Colonic mucosa (tissue), 4 donors: ENCODE measurements around the gene GGTLC2. TPM values are rescaled to one million over a fixed set of nuclear protein-coding genes. Genes with fewer than 3 reads are reported as not detected.
"Not testable (repeated sequence)": the region's sequence is repeated elsewhere in the genome, so short reads cannot be mapped to it uniquely, and the experiment has no call there.

Experiments
- DNase-seq: peaks from one replicate; pipeline ENCODE4 v3.0.0-alpha.2; 2020
- H3K27ac ChIP-seq: fragments of 200-600 bp; one replicate; pipeline ENCODE4 v1.8.0; 2021
- H3K27me3 ChIP-seq: fragments of 200-600 bp; one replicate; pipeline ENCODE4 v1.8.0; 2021
- H3K36me3 ChIP-seq: fragments of 200-600 bp; one replicate; pipeline ENCODE4 v1.8.0; 2021
- H3K4me1 ChIP-seq: fragments of 200-600 bp; one replicate; pipeline ENCODE4 v1.8.0; 2021; ENCODE audit warnings: mild to moderate bottlenecking
- H3K4me3 ChIP-seq: fragments of 200-600 bp; one replicate; pipeline ENCODE4 v1.8.0; 2021
- H3K9ac ChIP-seq, 2 donors: one replicate each; pipeline ENCODE4 v1.7.0; 2013; ENCODE audit warnings: control low read depth in 2 of 2, low read depth in 2 of 2, low read length in 2 of 2
- H3K9me3 ChIP-seq: fragments of 200-600 bp; one replicate; pipeline ENCODE4 v1.8.0; 2021
- intact Hi-C: fragments of 100-400 bp; cut with DNase I; formaldehyde crosslinking; loops from one replicate; pipeline ENCODE4 v1.14.1; 2022
- total RNA-seq, 2 donors: library from RNA; stranded (reverse); fragmentation: NEBNext Ultra II Directional in 1 of 2; extraction: Animal tissue kit (Norgen Biotek cat#: 25700) in 1 of 2; gene quantifications; one replicate each; pipeline ENCODE4 v1.2.1, GENCODE V29; 2021
- TF ChIP-seq, protein P1 (sequence below): fragments of 200-600 bp; IDR thresholded peaks from one replicate; pipeline ENCODE4 v1.8.0; 2022; ENCODE audit warnings: antibody characterized with exemption, mild to moderate bottlenecking
- donor health status: healthy.
- donor health status: DM: no; HTN: no; CAD: no.
- donor health status: DM: no; HTN: no; CAD: no.

The GGTLC2 gene
- total RNA-seq, result not detected

DNA sequence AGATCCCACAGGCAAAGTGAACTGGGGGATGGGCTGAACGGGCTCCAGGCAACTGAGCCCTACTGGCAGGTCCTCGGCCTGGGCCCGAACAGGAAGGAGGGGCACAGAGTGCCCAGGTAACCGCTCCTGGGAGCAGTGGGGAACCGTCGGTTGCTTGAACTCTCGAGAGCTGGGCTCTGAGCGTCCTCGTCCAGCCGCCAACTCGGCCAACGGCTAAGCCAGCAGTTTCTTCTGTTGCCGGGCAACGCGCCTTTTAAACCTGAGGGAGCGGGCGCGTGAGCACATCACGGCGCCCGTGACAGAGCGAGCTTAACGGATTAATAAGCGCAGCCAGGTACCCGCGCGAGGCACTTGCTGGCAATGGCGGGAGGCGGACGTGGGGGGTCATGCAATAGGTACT, at the start of gene GGTLC2:
Gene GGTLC2 (plus strand): TSS at position 301 of the 400 bp plus-strand sequence. CDS start 1,732 bp downstream, outside the sequence.
- DNase-seq, H3K4me3 ChIP-seq, H3K27ac ChIP-seq, H3K36me3 ChIP-seq, H3K4me1 ChIP-seq, H3K9ac ChIP-seq, H3K27me3 ChIP-seq, intact Hi-C loops, H3K9me3 ChIP-seq: not testable (repeated sequence)

DNA sequence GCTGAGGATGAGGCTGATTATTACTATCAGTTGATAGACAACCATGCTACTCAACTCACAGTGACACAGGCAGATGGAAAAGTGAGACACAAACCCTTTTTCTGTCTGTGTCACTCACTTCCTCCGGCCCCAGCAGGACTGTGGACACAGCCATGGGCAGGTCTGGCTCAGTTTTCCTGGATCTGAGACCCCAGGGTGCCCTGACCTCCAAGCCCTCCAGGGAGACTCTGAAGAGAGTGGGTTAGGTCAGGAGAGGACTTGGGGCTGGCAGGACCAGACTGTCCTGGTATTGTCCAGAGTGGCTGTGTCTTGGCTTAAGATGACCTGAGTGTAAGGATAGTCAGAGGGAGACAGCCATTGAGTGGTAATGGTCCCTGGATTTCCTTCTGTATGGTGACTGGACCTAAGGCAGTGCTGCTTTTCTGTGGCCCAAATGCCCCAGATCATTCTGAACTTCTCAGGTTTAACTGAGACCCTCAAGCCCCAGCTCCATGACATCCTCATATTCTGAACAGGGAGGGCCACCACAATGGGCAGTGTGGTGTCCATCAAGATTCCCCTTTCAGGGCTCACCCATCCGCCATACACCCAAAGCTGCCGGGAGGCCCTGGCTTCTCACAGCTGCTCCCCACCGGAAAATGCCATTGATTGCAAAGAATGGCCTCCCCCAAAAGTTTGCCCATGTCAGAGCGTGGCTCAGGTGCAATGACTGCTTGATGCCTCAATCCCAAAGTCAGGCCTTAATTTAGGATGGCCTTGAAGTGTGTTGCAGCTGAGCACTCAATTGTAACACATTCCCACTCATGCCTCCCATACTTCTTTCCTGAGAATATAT, 49.2 kb upstream of the GGTLC2 start:
- H3K4me3 ChIP-seq, result no peak overlapping the region
- no peaks in the 10 kb centered on the region for H3K36me3 ChIP-seq
- H3K27me3 ChIP-seq, result no peaks in the 10 kb centered on the region
- H3K9ac ChIP-seq, result no peak overlapping the region
- H3K27ac ChIP-seq, result no peak overlapping the region
- no peak for DNase-seq
- intact Hi-C loops, result no loop called here
- no peaks in the 10 kb centered on the region for H3K4me1 ChIP-seq
- no peaks in the 10 kb centered on the region for H3K9me3 ChIP-seq
- TF ChIP-seq, protein P1, sequence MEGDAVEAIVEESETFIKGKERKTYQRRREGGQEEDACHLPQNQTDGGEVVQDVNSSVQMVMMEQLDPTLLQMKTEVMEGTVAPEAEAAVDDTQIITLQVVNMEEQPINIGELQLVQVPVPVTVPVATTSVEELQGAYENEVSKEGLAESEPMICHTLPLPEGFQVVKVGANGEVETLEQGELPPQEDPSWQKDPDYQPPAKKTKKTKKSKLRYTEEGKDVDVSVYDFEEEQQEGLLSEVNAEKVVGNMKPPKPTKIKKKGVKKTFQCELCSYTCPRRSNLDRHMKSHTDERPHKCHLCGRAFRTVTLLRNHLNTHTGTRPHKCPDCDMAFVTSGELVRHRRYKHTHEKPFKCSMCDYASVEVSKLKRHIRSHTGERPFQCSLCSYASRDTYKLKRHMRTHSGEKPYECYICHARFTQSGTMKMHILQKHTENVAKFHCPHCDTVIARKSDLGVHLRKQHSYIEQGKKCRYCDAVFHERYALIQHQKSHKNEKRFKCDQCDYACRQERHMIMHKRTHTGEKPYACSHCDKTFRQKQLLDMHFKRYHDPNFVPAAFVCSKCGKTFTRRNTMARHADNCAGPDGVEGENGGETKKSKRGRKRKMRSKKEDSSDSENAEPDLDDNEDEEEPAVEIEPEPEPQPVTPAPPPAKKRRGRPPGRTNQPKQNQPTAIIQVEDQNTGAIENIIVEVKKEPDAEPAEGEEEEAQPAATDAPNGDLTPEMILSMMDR, result no peak

DNA sequence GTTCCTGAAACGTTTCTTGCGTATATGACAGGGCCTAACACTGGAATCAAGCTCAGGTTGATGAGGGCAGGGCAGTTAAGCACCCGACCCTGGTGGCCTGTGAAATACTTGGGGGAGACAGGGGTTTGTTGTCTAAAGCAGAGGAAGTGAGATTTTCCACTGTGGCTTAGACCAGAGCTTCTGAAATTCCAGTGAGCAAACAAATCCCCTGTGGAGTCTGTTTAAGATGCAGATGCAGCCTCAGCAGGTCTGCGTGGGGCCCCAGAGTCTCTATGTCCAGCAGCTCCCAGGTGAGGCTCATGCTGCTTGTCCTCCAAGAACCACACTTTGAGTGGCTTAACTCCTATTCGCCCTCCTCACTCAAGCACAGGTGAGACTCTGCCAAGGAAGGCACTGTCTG, 46.3 kb upstream of the GGTLC2 start:
- Histone ChIP-seq H3K36me3 (no peaks in the 10 kb centered on the region), H3K27ac (no peak overlapping the region), H3K27me3 (no peaks in the 10 kb centered on the region), H3K4me3 (no peak overlapping the region), H3K9me3 (no peaks in the 10 kb centered on the region), H3K9ac (no peak overlapping the region), H3K4me1 (no peaks in the 10 kb centered on the region)
- intact Hi-C loops, result no loop called here
- TF ChIP-seq, protein P1, result no peak
- DNase-seq, result no peak

DNA sequence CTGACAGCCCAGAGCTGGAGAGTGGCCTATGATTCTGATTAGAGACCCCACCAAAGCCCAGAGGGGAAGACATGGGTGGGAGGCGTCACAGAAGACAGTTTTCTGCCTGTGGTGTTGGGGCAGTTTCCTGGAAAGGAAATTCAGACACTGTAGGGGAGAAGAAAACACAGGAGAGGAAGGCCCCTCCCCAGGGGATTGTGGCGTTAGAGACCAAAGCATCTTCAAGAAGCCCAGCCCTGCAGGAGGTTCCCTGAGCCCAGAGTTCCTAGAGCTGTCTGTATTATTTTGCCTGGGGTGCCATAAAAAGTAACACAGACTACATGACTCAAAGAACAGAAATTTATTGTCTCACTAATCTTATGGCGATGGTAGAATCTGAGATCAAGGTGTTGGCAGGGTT, 45.2 kb upstream of the GGTLC2 start:
- Histone ChIP-seq H3K36me3 (no peaks in the 10 kb centered on the region), H3K9ac (no peak overlapping the region), H3K27ac (no peak overlapping the region), H3K4me3 (no peak overlapping the region), H3K27me3 (no peaks in the 10 kb centered on the region), H3K9me3 (no peaks in the 10 kb centered on the region), H3K4me1 (no peaks in the 10 kb centered on the region)
- intact Hi-C loops, result no loop called here
- TF ChIP-seq, protein P1, result no peak
- DNase-seq, result no peak

DNA sequence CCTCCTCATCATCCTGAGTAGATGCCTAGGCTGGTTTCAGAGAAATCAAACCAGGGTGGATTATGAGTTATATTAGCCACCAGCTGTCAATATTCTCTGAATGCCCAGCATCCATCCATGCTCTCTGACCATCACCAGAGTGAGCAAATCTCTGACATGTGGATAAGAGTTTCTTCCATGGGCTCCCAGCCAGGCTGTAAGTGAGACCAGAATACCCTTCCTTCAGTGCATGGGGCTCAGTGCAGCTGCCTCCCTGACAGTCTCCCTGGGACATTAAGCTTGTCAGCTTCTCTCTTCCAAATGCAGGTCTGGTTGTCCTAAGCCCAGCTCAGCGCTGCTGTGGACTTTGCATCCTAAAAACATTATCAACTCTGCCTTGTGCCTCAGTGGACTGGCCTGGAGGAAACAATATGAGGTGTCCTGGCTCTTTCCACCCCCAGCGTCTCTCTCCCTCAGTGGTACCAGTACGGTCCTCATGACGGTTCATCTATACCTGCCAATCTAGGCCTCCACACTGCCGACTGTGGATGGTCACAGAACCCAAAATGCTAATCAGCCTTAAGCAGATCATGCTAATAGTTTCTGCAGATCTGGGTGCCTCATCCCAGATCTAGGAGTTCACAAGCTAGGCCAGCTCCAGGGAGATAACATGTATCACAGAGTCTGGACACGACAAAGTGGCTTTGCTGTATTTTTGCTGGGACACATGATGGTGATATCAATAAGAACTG, 43.7 kb upstream of the GGTLC2 start:
- no peaks in the 10 kb centered on the region for H3K27me3 ChIP-seq
- no peak for DNase-seq
- intact Hi-C loops, result no loop called here
- no peaks in the 10 kb centered on the region for H3K36me3 ChIP-seq
- H3K4me1 ChIP-seq, result no peaks in the 10 kb centered on the region
- no peaks in the 10 kb centered on the region for H3K9me3 ChIP-seq
- H3K27ac ChIP-seq, result no peak overlapping the region
- no peak overlapping the region for H3K9ac ChIP-seq
- no peak overlapping the region for H3K4me3 ChIP-seq
- TF ChIP-seq, protein P1, result no peak
